ENCODE measurements around the gene ADCY4. TPM values are rescaled to one million over a fixed set of nuclear protein-coding genes. Genes with fewer than 3 reads are reported as not detected.

Gene ADCY4
- total RNA-seq, 6 experiments from 2014 or later, result 2.3 to 7.2 (median 3.9) TPM

GRCh38 chr14:24347134-24347533 is 12.3 kb upstream of the ADCY4 start:
- H3K4me3 ChIP-seq, result no peak overlapping the region
- H3K4me1 ChIP-seq, result peaks cover 0 to 4% (median 0%) of the 10 kb centered on the region in 4 donors
- intact Hi-C loops (cut with DNase I), result no loop called here
- no peak for ATAC-seq
- H3K9me3 ChIP-seq, result no peaks in the 10 kb centered on the region
- H3K27me3 ChIP-seq, result no peaks in the 10 kb centered on the region
- WGBS (ENCODE audit: insufficient coverage, low coverage, low lambda C conversion rate, missing lambda C conversion rate), result 33% methylated on average over 1 of the region's 1 CpG
- no peaks in the 10 kb centered on the region for H3K36me3 ChIP-seq
- H3K27ac ChIP-seq, result no peak overlapping the region
- TF ChIP-seq CTCF (IDR thresholded peaks at IDR 0.05) (no peak), POLR2A (IDR thresholded peaks at IDR 0.05) (no peak)
- DNase-seq, result no peak

- WGBS (ENCODE audit: insufficient coverage, low coverage, low lambda C conversion rate, missing lambda C conversion rate), result 24% methylated on average over 5 of the region's 7 CpGs
- ATAC-seq, result peak; percentile 82 to 95 (median 88)
Observed at GRCh38 chr14:24343795-24344660, 9.2 kb upstream of the ADCY4 start.

DNA sequence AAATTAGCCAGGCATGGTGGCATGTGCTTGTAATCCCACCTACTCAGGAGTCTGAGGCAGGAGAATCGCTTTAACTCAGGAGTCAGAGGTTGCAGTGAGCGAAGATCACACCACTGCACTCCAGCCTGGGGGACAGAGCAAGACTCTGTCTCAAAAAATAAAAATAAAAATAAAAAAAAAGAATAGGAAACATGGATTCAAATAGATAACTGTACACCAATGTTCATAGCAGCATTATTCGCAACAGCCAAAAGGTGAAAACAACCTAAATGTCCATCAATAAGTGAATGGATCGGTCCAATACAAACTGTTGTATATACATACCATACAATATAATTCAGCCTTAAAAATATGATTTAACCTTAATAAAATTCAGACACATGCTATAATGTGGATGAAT is 8.0 kb upstream of the ADCY4 start:
- no peaks in the 10 kb centered on the region for H3K36me3 ChIP-seq
- H3K4me3 ChIP-seq, result no peak overlapping the region
- peaks cover 0 to 10% (median 0%) of the 10 kb centered on the region in 4 donors for H3K4me1 ChIP-seq
- TF ChIP-seq POLR2A (IDR thresholded peaks at IDR 0.05) (no peak), CTCF (IDR thresholded peaks at IDR 0.05) (no peak)
- ATAC-seq (no peak), DNase-seq (no peak)
- H3K9me3 ChIP-seq, result no peaks in the 10 kb centered on the region
- H3K27me3 ChIP-seq, result no peaks in the 10 kb centered on the region
- intact Hi-C loops (cut with DNase I), result no loop called here
- no peak overlapping the region for H3K27ac ChIP-seq
- WGBS (ENCODE audit: insufficient coverage, low coverage, low lambda C conversion rate, missing lambda C conversion rate), result 74% methylated on average over 4 of the region's 4 CpGs

More at GRCh38 chr14:24343795-24344660, 9.2 kb upstream of the ADCY4 start:
- intact Hi-C loops (cut with DNase I), result no loop called here
- DNase-seq, result peak in 2 of 3 donors; percentile 70 to 72
- Histone ChIP-seq H3K27me3 (no peaks in the 10 kb centered on the region), H3K4me3 (no peak overlapping the region), H3K4me1 (peaks cover 0 to 9% (median 0%) of the 10 kb centered on the region in 4 donors), H3K36me3 (no peaks in the 10 kb centered on the region), H3K27ac (no peak overlapping the region), H3K9me3 (no peaks in the 10 kb centered on the region)
- TF ChIP-seq CTCF (IDR thresholded peaks at IDR 0.05) (no peak), POLR2A (IDR thresholded peaks at IDR 0.05) (no peak)

DNA sequence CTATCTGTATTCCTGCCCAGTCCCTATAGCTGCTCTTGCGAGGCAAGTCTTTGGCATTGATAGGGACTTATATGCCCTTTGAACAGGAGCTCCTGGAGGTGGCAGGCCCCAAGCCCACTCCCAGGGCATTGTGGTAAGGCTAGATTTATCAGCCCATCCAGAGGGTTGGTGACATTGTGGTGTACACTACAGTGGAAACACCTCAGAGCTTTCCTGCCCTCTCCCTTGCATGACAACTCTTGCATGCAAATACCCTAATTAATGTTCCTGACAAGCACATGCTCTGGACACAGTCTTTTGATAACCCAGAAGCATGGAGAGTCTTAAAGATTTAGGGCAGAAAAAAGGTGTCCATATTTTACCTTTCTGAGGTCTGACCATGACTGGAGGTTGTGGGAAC is 5.7 kb upstream of the ADCY4 start:
- TF ChIP-seq POLR2A (IDR thresholded peaks at IDR 0.05) (no peak), CTCF (IDR thresholded peaks at IDR 0.05) (no peak)
- H3K4me3 ChIP-seq, result no peak overlapping the region
- no CpG with 5 or more reads among the region's 1 CpG for WGBS (ENCODE audit: insufficient coverage, low coverage, low lambda C conversion rate, missing lambda C conversion rate)
- no peaks in the 10 kb centered on the region for H3K9me3 ChIP-seq
- no peaks in the 10 kb centered on the region for H3K36me3 ChIP-seq
- no peak overlapping the region for H3K27ac ChIP-seq
- intact Hi-C loops (cut with DNase I), result no loop called here
- no peaks in the 10 kb centered on the region for H3K27me3 ChIP-seq
- ATAC-seq, result no peak
- peaks cover 0 to 10% (median 0%) of the 10 kb centered on the region in 4 donors for H3K4me1 ChIP-seq
- DNase-seq, result no peak

Measured in right lobe of liver (tissue), 6 donors.